GM12892 (cell line): ENCODE results near the gene UBXN7.

Experiments used
- POLR2A ChIP-seq: IDR thresholded peaks from 2 replicates; pipeline ENCODE4 v1.6.1; 2011; ENCODE audit warnings: low read depth, low read length, control low read depth
- POLR2AphosphoS5 ChIP-seq: IDR thresholded peaks from 2 replicates; pipeline ENCODE4 v1.6.1; 2011; ENCODE audit warnings: low read depth, low read length, control low read depth

GRCh38 chr3:196431181-196432136, 768 bp downstream of the UBXN7 start:
- TF ChIP-seq POLR2A (no peak), POLR2AphosphoS5 (no peak)
